ENCODE data around the gene GNAT2.
"Not testable (repeated sequence)": the region's sequence is repeated elsewhere in the genome, so short reads cannot be mapped to it uniquely, and the experiment has no call there.

GNAT2 gene

DNA sequence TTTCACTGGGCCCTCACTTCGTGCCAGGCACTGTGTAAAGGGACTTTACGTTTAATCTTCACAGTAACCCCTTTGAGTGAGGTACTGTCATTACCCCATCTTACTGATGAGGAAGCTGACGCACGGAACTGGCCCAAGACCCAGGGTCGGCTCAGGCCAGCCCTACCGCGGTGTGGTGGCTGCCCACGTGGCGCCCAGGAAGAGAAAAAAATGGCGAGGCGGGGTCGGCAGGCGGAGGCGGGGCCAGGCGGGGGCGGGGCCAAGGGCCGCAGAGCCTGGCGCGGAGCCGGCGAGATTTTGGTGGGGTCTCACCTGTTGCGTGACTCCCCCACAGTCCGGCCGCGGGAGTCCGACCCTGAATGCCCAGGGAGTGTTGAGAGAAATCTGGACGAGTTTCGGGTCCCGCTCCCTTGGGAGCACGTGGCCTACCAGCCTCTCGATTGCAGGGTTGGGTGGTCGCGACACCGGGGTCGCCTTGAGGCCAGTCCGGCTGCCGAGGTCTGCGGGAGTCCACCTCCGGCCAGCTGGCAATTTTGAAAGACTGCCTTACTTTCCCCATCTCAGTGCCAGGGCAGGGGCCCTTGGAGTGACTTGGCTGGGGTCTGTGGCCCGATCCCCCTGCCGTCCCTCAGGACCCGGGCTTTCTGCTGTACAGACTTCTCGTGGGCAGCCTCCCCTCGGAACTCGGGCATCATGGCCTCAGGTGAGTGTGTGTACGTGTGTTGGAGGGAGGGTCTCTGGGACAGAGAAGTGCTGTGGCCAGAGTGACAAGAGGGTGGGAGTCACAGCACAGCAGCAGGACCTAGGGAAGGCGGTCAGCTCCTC, at the start of gene GNAT2, which contains the start of gene AMPD2:
Gene GNAT2, minus strand, starts transcription at position 41 of the 825 bp plus-strand sequence. CDS start 6,746 bp downstream, outside the sequence.
Gene AMPD2, plus strand, starts transcription at position 262 of the 825 bp plus-strand sequence. CDS start 1,339 bp downstream, outside the sequence.
- DNase-seq = peak; percentile 62

DNA sequence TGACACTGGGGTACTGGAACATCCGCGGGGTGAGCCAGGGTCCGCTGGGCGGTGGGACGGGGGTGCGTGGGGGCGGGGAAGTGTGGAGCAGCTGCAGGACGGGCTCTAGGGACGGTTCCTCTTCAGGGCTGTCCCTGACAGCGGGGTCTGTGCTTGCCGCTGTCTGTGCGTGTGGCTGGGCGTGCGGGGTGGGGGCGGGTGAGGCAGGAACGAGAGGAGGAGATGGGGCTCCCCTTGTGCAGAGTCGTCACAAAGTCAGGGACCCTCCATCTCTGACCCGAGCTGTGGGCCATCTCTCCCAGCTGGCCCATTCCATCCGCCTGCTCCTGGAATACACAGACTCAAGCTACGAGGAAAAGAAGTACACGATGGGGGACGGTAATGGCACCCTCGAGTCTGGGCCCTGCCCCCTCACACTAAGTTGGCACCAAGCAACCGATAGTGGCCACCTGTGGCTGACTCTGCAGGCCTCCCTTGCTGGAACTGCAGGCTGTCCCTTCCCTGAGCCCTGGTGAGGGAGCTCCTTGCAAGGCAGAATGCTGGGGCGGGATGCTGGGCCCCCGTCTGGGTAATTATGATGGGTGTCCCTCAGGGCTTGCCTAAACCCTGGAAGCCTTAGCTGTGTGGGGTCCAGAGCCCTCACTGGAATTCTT, 48.8 kb upstream of the GNAT2 start:
- DNase-seq = no peak

DNA sequence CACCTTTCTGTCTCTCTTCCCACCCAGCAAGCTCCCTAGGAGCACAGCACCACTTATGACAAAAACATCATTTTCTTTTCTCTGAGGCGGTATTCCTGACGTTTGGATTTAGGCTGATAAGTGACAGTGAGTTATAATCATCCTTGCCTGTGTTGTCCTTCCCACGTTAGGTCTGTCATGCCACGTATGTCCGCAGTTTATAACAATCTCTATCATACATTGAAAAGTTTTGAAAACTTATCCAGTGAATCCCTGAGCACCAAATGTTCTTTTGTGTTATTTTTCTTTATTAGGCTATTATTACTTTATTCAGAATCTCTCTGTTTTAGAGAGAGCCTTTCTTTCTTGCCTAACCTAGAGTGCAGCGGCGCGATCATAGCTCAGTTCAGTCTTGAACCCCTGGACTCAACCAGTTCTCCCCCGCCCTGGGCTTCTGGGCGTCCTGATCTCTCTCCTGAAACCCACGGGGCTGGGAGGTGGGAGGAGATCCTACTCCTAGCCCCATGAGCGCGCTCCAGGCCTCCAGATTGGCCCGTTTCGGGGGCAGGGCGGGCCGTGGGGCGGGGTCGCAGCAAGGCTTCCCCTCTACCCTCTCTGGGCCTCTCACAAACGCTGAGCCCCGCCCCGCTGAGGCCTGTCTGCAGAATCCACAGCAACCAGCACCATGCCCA, 48.2 kb upstream of the GNAT2 start, which contains the start of gene GSTM2:
Gene GSTM2, plus strand, starts transcription at position 606 of the 671 bp plus-strand sequence. Its CDS starts 59 bp downstream, at position 665.
- DNase-seq = peak; percentile 55

DNA sequence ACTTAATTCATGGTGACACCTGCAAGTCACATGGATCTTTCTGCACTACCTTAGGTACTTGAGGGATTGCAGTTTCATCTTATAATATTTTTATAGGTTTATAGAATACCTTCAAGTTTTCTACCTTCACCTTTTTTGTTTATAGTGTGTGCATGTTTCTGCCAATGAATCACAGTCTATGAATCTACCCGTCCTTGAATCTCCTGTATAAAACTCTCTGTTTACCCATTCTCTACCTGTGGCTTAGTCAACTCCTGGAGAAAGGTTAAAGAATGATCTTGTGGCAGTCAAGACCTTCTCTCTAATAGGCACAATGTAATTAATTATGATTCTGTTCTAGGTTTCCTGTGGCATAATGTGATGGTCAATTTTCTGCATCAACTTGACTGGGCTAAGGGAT, 45.3 kb upstream of the GNAT2 start:
- no peak for DNase-seq

DNA sequence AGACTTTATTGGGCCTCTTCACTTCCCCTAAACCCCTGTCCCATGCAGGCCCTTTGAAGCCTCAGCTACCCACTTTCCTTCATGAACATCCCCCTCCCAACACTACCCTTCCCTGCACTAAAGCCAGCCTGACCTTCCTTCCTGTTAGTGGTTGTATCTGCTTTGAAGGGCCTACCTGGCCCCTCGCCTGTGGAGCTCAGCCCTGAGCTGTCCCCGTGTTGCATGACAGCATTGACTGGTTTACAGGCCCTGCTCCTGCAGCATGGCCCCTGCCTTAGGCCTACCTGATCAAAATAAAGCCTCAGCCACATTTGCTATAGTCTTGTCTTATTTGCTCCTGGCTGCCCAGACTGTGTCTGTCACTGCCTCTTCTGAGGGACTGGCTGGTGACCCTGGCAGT, 42.0 kb upstream of the GNAT2 start:
- DNase-seq = no peak

DNA sequence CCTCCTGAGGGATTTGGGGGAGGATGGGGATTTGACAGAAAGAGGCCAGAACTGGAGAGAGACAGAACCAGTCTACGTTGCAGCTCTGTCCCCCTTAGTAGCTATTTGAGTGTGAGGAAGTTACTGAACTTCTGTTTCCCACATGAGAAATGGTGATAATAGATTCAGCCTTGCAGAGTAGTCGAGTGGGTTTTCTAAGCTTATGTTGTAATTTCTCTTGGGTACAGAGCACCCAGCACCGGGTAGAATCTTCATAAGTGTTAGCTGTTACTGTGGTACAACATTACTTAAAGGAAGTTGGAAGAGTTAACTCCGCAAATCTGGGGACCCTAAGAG, 41.2 kb upstream of the GNAT2 start:
- not testable (repeated sequence) for DNase-seq

DNA sequence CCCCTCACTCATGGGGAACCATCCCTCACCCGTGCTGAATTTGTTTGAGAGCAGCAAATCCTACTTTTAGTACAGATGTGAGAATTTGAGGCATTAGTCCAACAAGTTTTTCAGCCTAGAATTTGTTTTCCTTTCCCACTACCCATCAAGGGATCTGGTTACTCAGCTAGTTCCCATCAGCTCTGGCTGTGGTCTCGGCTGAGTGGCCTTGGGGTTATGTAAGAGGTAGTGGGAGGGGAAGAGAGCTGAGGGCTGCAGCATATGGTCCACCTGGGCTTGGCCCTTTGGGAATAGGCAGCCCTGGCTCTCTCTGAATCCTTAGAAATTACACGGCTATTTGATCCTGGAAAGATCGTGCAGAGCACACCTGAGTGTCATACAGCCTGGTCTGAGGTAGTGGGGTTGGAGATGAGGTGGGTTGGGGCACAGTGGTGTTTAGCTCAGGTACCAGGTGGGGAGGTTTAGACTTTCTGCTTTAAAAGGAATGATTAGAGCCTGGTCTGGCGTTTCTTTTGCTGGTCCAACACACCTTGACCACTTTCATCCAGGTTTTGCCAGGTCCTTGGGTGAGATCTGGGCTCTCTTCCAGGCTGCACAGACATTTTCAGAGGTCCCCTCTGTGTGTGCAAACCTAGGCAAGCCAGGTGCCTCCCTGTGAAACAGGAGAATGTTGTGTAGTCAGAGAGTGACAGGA, 40.7 kb upstream of the GNAT2 start:
- no peak for DNase-seq

DNA sequence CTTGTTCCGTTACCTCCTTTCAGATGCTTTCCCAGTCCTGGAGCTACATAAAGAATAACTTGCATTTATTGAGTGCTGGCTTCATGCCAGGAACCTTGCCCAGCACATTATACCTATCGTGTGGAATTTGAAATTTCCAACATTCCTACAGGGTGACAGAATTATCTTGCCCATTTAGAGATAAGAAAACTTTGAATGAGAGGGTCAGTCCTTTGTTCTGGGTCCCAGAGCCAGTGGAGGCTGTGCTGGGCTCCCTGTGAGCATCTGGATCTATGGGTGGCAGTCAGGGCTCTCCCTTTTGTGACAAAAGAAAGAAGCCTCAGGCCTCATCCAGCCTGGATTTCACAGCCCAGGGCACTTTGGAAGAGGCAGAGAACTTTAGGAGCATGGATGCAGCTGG, 39.7 kb upstream of the GNAT2 start:
- no peak for DNase-seq

DNA sequence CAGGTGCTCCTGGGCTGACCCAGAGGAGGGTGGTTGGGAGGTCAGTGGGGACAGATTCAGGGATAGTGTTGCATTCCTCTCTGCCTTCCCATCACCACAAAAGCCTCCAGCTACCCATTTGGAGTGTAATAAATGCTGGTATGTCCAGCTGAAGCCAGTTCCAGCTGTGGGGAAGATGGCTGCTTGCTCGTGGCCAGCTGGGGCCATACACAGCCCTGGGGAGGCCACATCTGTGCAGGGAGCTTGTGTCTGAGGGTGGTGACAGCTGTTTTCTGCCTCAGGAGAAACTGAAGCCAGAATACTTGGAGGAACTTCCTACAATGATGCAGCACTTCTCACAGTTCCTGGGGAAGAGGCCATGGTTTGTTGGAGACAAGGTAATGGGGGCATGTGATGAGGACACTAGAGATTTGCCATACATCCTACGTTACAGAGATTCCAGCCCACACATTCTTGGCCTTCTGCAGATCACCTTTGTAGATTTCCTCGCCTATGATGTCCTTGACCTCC, 39.2 kb upstream of the GNAT2 start:
- DNase-seq = no peak

DNA sequence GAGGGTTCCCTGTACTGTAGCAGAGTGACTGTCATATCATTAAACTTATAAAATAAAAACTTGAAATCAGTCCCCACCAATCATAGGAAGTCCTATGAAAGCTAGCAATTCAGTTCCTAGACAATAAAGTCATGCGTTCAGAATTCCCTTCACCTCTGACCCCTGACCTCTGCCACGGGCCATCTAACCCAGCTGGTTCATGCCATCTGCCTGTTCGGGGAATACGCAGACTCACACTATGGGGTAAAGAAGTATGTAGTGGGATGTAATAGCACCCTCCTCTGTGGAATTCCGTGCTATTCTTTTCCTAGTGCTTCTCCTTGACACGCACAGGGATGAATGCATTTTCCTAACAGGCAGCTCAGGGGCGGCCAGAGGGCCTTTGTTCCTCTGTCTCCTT, 38.6 kb upstream of the GNAT2 start:
- DNase-seq = no peak

DNA sequence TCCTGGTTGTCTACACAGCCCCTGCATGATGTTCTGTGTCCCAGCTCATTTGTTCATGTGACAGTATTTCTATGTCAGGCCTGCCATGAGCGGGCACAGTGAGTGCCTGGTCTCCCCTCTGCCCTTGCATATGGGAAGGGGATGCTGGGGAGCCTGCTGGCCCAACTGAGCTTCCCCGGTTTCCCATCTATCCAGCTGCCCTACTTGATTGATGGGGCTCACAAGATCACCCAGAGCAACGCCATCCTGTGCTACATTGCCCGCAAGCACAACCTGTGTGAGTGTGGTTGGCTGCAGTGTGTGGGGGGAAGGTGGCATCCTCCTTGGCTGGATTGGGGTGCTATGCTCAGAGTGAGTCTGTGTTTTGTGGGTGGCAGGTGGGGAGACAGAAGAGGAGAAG, 38.0 kb upstream of the GNAT2 start:
- DNase-seq = no peak

DNA sequence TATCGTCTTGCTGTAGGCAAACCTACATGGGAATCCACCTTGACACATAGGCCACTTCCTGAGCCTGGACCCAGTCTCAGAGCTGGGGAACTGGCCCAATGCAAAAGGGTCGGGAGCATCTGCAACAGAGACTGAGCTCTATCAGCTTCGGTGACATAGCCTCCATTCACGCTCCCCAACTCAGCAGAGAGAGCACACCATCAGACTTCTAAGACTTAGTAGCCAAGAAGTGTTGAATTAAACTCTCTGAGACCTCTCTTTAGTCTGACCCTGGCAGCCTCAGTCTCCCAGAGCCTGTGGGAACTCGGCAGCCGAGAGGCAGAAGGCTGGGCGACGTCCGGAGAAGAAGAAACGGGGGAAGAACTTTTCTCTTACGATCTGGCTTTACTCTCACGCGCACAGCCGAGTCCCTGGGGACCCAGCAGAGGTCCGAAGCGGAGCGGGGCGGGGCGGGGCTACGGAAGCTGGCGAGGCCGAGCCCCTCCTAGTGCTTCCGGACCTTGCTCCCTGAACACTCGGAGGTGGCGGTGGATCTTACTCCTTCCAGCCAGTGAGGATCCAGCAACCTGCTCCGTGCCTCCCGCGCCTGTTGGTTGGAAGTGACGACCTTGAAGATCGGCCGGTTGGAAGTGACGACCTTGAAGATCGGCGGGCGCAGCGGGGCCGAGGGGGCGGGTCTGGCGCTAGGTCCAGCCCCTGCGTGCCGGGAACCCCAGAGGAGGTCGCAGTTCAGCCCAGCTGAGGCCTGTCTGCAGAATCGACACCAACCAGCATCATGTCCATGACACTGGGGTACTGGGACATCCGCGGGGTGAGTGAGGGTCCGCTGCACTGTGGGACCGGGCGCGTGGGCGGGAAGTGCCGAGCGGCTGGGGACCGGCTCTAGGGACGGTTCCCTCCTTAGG, 36.5 kb upstream of the GNAT2 start, which contains the start of gene GSTM4:
Gene GSTM4, plus strand, starts transcription at position 485 of the 905 bp plus-strand sequence. Its CDS starts 291 bp downstream, at position 776.
- peak; percentile 42 for DNase-seq

DNA sequence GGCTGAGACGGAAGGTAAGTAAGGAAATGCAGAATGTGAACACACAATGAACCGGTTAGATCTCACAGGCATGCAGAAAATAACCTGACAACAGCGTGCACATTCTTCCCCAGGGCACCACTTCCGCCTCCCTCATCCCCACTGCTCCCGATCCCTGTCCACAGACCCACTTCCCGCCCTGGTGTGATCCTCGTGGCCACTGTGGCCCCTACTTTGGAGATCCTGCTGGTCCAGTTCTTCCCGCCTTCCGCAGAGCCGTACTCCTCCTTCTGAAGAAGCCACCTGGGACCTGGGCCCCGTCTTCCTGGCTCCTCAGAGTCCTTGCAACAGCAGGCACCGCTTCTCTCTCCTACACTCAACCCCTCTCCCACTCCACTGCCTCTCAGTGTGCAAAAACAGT, 35.1 kb upstream of the GNAT2 start:
- DNase-seq = no peak

DNA sequence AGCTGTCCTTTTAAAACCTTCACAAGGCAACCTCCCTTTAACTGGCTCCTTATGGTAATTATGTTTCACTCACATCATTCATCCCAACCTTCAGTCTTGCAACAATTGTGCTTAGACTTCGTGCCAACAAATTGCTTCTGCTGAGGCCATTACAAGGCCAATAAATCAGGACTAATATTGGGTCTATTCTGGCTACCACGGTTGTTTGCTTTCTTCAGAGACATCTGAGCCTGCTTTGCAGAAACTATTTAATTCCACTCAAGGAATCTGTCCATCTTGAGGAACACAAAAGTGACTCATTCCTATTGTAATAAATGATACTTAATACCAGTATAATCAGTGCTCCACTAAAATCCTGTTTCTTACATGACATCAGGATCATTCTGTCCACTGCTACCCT, 33.9 kb upstream of the GNAT2 start:
- DNase-seq = no peak

DNA sequence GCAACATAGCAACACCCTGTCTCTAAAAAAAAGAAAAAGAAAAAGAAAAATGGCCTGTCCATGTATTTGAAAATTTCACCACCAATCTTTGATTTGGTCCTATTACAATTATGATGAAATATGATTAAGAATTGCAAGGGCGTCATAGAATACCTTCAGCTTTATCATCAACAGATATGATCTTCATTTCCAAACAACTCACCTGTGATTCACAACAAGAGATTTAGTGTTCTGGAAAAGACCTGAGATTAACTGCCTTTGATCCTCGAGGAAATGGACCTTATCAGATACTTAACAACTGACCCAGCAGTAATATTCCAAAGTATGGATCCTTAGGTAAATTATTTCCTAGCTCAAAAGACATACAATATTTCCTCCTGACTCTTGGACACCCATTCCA, 33.0 kb upstream of the GNAT2 start:
- no peak for DNase-seq

DNA sequence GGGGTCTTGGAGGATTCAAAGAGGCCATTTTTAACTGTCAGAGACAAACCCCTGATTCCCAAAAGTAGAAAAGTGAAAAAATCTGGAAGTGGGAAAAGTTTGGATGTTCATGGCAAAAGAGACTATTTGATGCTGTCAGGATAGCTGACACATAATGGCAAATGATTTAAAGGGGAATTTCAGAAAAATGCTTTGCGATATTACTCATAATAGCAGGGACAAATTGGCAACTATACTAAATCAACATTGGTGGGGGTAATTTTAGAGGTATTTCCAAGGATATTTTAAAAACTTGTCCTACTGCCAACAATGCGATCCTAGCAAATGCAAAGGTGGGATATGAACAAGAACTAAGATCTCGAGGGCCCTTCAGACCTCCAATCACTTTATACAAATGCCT, 31.2 kb upstream of the GNAT2 start:
- no peak for DNase-seq

DNA sequence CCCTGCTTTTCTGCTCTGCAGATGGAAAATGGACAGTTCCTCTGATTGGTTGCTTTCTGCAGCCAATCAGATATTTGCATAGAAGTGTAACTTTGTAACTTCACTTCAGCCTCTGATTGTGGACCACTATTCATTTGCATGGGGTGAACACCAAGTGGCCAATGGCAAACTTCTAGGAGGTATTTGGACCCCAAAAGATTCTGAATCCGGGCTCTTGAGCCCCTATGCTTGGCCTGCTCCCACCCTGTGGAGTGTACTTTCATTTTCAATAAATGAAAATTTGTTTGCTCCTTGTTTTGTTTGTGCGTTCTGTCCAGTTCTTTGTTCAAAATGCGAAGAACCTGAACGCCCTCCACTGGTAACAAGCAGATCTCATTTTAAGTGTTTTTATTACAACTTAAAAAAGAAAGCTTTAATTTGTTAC, 30.1 kb upstream of the GNAT2 start:
- no peak for DNase-seq

DNA sequence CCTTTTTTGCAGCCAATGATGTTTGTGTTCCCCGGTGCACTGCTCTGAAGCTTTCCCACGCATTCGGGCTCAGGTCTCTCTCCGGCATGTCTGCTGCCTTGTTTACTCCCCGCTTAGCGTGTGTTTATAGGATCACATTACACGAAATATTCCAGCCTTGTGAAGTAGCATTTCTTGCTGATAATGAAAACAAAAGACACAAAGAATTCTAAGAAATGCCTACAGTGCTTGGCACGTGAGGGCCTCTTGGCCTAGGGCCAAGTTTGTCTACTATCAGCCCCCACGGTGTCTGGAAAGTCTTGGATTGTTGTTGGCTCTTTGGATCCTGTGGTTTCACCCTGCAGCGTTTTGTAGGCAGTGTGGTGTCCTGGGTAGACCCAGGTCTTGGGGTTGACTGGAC, 25.3 kb upstream of the GNAT2 start:
- DNase-seq = no peak

DNA sequence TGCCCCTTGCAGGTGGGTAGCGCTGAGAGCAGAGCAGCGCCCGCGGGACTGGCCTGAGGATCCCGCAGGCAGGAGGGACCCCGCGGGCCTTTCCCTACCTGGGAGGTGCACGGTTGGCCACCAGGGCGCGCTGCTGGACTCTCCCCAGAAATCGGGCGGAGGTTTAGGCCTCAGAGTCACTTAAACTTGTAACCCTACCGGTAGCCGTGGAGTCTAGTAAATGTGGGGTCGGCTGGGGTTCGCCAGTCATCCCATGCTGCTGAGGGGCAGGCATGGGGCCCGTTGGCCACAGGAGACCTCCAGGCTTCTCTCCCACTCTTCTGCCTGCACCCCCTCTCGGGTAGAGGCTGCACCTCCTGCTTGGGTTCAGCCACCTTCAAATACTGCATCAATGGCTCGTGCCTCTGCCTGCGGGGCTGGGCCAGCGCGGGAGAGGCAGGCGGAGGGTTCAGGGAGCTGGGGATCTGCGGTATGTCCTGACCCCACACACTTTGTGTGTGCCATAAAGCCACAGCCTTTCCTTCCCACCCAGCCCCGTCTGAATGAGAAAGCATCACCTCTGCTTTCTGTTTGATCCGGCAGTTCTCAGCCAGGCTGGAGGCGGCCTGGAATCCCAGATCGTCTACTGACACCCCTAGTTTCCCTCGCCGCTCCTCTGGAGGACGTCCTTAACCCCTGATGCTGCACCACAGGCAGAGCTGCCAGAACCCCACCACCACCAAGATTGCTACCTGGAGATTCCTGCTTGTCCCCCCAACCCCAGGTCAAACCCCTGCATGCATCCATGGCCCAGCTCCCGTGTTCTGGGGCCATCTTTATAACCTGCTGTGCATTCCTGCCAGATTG, 24.2 kb upstream of the GNAT2 start:
- peak; percentile 80 for DNase-seq

DNA sequence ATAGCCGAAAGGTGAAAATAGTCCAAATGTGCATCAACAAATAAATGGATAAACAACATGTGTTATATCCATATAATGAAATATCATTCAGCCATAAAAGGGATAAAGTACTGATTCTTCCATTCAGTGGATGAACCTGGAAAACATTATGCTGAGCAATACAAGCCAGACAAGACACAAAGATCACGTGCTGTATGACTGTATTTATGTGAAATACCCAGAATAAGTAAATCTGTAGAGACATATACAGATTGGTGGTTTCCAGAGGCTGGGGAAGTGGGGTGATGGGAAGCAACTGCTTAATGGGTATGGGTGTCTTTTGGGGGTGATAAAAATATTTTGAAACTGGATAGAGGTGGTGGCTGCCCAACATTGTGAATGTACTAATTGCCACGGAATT, 23.2 kb upstream of the GNAT2 start:
- no peak for DNase-seq

DNA sequence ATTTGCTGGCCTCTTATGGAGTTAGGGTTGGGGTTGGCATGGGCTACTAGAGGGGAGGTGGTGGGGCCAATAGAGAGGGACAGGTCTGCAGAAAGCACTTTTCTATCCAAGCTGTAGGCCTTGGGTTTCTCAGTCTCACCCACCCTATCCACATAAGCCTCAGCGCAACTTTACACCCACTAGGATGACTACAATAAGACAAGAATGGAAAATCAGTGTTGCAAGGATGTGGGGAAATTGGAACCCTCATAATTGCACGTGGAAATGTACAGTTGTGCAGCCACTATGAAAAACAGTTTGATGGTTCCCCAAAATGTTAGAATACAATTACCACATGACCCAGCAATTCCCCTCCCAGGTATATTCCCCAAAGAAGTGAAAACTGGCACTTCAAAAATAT, 22.4 kb upstream of the GNAT2 start:
- no peak for DNase-seq

Measured in activated T-cell treated with anti-CD3 and anti-CD28 coated beads for 4 hours (primary cell).